A549 treated with GW870086 at 1 μM for 4 hours (cell line): ENCODE data around the gene AOC2. TPM values are rescaled to one million over a fixed set of nuclear protein-coding genes. Genes with fewer than 3 reads are reported as not detected.

Experiments
- total RNA-seq: library from RNA; stranded (reverse); fragments of 200-300 nt; extraction: Qiagen RNA extraction; gene quantifications from 5 replicates; pipeline ENCODE4 v1.2.3, GENCODE V29; 2022; ENCODE audit warnings: low read depth

Gene AOC2, protein sequence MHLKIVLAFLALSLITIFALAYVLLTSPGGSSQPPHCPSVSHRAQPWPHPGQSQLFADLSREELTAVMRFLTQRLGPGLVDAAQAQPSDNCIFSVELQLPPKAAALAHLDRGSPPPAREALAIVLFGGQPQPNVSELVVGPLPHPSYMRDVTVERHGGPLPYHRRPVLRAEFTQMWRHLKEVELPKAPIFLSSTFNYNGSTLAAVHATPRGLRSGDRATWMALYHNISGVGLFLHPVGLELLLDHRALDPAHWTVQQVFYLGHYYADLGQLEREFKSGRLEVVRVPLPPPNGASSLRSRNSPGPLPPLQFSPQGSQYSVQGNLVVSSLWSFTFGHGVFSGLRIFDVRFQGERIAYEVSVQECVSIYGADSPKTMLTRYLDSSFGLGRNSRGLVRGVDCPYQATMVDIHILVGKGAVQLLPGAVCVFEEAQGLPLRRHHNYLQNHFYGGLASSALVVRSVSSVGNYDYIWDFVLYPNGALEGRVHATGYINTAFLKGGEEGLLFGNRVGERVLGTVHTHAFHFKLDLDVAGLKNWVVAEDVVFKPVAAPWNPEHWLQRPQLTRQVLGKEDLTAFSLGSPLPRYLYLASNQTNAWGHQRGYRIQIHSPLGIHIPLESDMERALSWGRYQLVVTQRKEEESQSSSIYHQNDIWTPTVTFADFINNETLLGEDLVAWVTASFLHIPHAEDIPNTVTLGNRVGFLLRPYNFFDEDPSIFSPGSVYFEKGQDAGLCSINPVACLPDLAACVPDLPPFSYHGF
- 1.8 to 2.3 TPM (median 1.9 TPM) in 5 replicates for total RNA-seq

DNA sequence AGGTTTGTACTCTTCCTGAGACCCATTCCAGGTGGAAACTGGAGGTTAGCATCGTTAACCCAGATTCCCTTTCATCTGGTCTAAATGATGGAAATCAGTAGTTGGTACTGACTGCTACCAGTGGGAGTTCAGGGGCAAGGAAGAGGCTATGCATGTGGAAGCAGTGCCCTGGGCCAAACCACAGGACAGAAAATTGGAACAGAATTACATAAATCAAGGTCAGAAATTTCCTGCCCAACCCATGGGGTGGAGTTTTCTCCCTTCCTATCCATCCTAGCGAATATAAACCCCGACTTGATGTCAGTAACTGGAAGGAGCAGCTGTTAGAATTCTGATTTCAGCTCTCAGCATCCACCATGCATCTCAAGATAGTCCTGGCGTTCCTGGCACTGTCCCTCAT is at the start of gene AOC2:
AOC2 (plus strand) TSS at position 310 of the 400 bp plus-strand sequence; CDS start at position 357, 47 bp downstream.

DNA sequence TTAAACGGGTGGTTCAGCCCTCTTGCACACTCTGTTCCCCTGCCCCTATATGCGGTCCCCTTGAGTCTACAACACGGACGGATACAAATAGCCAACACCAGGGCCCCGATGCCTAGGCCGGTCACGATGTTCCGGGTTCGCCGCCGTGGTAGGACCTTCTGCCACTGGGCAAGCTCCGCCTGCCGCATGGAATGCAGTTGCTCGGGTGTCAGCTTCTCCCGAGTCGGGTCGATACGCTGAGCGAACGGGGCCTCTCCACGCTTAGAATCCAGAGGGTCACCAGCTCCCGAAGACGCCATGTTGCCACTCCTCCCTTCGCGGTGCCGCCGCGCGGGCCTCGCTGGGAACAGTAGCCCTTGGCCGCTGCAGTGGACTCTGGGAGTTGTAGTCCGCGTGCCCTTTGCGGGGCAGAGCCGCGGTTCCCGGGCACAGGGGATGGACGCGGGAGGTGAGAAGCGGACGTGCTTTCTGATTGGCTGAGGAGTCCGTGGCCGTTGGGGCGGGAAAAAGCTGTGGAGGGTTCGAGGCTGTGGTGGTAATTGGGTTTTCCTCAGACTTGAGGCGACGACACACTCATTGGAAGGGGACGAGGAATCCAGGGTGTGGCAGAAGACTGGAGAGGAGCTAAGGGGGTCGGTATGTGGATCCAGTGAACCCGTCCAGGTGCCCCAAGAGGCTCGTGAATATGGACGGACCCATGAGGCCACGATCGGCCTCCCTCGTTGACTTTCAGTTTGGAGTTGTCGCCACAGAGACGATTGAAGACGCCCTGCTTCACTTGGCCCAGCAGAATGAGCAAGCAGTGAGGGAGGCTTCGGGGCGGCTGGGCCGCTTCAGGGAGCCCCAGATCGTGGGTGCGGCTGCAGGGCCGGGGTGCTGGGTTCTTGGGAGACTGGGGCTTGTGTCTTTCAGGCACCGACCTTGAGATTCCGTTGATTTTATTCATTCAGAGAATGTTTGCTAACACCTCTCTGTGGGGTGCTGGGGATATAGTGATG is 45.7 kb upstream of the AOC2 start, which contains the start of the genes CNTD1 and COA3:
CNTD1 (plus strand) TSS at position 479 of the 998 bp plus-strand sequence; CDS start at position 686, 207 bp downstream.
COA3 (minus strand) TSS at position 322 of the 998 bp plus-strand sequence; CDS start at position 299, 23 bp downstream.

DNA sequence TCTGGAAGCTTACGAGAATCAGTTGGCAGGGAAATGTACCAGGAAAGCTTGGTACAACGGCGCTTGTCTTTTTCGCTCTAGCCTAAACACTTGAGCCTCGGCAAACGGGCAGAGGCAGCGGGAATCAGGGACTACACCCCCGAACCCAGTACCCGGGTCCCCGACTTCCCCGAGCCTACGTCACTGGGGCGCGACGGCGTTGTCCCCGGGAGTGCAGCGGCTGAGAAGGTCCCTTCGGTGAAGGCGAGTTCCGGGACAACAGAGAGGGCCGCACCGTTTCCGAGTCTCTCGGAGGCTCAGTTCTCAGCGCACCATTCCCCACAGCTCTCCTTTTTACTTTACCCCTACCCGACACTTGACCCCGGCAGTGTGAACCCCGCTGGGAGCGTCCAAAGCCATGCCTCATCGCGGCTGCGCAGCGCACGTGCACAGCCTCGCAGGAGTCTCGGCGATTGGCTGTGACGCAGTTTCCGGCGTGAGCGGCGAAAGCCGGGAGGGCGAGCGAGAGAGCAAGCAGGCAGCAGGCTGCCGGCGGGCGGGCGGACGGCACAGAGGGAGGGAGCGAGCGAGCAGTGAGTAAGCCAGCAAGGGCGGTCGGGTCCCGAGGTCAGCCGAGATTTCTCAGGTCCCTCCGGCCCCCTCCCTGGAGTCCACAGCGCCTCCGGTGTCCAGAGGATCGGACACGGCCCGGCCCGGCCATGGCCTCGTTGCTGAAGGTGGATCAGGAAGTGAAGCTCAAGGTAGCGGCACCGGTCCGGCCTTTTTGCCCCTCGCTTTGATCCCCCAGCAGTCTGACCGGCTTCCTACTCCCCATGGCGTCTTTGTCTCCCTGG is 11.2 kb upstream of the AOC2 start, which contains the start of gene PSME3:
PSME3 (plus strand) TSS at position 464 of the 833 bp plus-strand sequence; CDS start at position 699, 235 bp downstream.

DNA sequence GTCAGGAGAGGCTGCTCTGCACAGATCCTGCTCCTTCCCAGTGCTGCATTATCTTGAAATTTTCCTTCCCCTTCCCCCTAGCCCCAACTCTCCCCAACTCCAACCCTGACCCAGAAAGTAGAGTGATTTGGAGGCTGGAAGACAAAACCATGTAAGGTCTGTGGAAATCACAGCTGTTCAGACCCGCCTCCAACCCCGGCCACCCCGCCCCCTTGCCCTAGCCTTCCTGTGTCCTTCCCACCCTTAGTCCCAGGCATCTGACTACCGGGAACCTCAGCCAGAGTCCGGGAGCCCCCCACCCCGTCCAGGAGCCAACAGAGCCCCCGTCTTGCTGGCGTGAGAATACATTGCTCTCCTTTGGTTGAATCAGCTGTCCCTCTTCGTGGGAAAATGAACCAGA is 6.6 kb downstream of the AOC2 start, which contains the start of gene AOC3:
AOC3 (plus strand) TSS at position 246 of the 400 bp plus-strand sequence; CDS start at position 391, 145 bp downstream.

Other genes starting within 250 kb of the AOC2 start
- gene RETREG3, start 235.2 kb upstream of the AOC2 start, total RNA-seq, result 24.4 to 27.7 TPM (median 26.4 TPM) in 5 replicates
- gene TUBG1, start 234.9 kb upstream of the AOC2 start, total RNA-seq, result 131 to 148 TPM (median 141 TPM) in 5 replicates
- 18.8 to 25.6 TPM (median 22.8 TPM) in 5 replicates for gene TUBG2, start 185.3 kb upstream of the AOC2 start, total RNA-seq
- 14.2 to 21.2 TPM (median 17.9 TPM) in 5 replicates for gene PLEKHH3, start 167.6 kb upstream of the AOC2 start, total RNA-seq
- 0.25 to 0.41 TPM (median 0.32 TPM) in 5 replicates for gene CCR10, start 162.7 kb upstream of the AOC2 start, total RNA-seq
- 4.4 to 6.3 TPM (median 5.4 TPM) in 5 replicates for gene CNTNAP1, start 162.0 kb upstream of the AOC2 start, total RNA-seq
- gene EZH1, start 99.5 kb upstream of the AOC2 start, total RNA-seq, result 9.2 to 11.7 TPM (median 10.5 TPM) in 5 replicates
- gene RAMP2, start 83.4 kb upstream of the AOC2 start, total RNA-seq, result 0.65 to 1.7 TPM (median 1.4 TPM) in 5 replicates
- gene VPS25, start 71.1 kb upstream of the AOC2 start, total RNA-seq, result 121 to 129 TPM (median 125 TPM) in 5 replicates
- 0.90 to 1.1 TPM (median 1.0 TPM) in 5 replicates for gene WNK4, start 64.0 kb upstream of the AOC2 start, total RNA-seq
- 125 to 149 TPM (median 135 TPM) in 5 replicates for gene COA3, start 45.9 kb upstream of the AOC2 start, total RNA-seq
- gene CNTD1, start 45.7 kb upstream of the AOC2 start, total RNA-seq, result 0.05 to 0.08 TPM (median 0.06 TPM) in 3 of 5 replicates, not detected in the others
- gene BECN1, start 20.3 kb upstream of the AOC2 start, total RNA-seq, result 76.1 to 101 TPM (median 78.7 TPM) in 5 replicates
- gene PSME3, start 11.2 kb upstream of the AOC2 start, total RNA-seq, result 225 to 285 TPM (median 238 TPM) in 5 replicates
- gene AOC3, start 6.6 kb downstream of the AOC2 start, total RNA-seq, result 1.1 to 2.2 TPM (median 1.4 TPM) in 5 replicates
- gene G6PC1, start 56.2 kb downstream of the AOC2 start, total RNA-seq, result not detected in 5 replicates
- 53.8 to 58.0 TPM (median 57.6 TPM) in 5 replicates for gene AARSD1, start 119.9 kb downstream of the AOC2 start, total RNA-seq
- 0.73 to 2.0 TPM (median 1.0 TPM) in 5 replicates for gene PTGES3L, start 135.5 kb downstream of the AOC2 start, total RNA-seq
- gene RUNDC1, start 136.0 kb downstream of the AOC2 start, total RNA-seq, result 20.6 to 23.0 TPM (median 22.1 TPM) in 5 replicates
- gene RPL27, start 153.8 kb downstream of the AOC2 start, total RNA-seq, result 2,973 to 3,984 TPM (median 3,050 TPM) in 5 replicates
- 18.2 to 21.6 TPM (median 18.9 TPM) in 5 replicates for gene IFI35, start 162.2 kb downstream of the AOC2 start, total RNA-seq
- 211 to 235 TPM (median 231 TPM) in 5 replicates for gene VAT1, start 177.8 kb downstream of the AOC2 start, total RNA-seq
- 0.07 to 0.29 TPM (median 0.17 TPM) in 5 replicates for gene RND2, start 180.7 kb downstream of the AOC2 start, total RNA-seq